Measurements from ENCODE around the gene CDC45.

Gene CDC45, protein sequence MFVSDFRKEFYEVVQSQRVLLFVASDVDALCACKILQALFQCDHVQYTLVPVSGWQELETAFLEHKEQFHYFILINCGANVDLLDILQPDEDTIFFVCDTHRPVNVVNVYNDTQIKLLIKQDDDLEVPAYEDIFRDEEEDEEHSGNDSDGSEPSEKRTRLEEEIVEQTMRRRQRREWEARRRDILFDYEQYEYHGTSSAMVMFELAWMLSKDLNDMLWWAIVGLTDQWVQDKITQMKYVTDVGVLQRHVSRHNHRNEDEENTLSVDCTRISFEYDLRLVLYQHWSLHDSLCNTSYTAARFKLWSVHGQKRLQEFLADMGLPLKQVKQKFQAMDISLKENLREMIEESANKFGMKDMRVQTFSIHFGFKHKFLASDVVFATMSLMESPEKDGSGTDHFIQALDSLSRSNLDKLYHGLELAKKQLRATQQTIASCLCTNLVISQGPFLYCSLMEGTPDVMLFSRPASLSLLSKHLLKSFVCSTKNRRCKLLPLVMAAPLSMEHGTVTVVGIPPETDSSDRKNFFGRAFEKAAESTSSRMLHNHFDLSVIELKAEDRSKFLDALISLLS

GRCh38 chr22:19479355-19480172 is at the start of gene CDC45:
CDC45 (plus strand) TSS chr22:19479920; CDS start chr22:19479969, 49 bp downstream.
- H3K4me3 ChIP-seq (replicated peaks; ENCODE audit: low read depth, low read length): peak within 1 kb of the TSS; percentile 89

GRCh38 chr22:19429950-19430889 is 49.5 kb upstream of the CDC45 start:
- Histone ChIP-seq H3K4me3 (replicated peaks; ENCODE audit: low read depth, low read length) (peak overlapping the region; percentile 99), H3K27me3 (replicated peaks; ENCODE audit: control insufficient read depth, insufficient read depth, low read length) (no peaks in the 10 kb centered on the region), H3K36me3 (ENCODE audit: control insufficient read depth, insufficient read depth, low read length) (no peaks in the 10 kb centered on the region; the same call in none of the 2 replicates)
- TF ChIP-seq, protein P1, sequence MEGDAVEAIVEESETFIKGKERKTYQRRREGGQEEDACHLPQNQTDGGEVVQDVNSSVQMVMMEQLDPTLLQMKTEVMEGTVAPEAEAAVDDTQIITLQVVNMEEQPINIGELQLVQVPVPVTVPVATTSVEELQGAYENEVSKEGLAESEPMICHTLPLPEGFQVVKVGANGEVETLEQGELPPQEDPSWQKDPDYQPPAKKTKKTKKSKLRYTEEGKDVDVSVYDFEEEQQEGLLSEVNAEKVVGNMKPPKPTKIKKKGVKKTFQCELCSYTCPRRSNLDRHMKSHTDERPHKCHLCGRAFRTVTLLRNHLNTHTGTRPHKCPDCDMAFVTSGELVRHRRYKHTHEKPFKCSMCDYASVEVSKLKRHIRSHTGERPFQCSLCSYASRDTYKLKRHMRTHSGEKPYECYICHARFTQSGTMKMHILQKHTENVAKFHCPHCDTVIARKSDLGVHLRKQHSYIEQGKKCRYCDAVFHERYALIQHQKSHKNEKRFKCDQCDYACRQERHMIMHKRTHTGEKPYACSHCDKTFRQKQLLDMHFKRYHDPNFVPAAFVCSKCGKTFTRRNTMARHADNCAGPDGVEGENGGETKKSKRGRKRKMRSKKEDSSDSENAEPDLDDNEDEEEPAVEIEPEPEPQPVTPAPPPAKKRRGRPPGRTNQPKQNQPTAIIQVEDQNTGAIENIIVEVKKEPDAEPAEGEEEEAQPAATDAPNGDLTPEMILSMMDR (IDR thresholded peaks at IDR 0.05; ENCODE audit: insufficient read depth, low read length, poor library complexity, severe bottlenecking): no peak
- peak; percentile 47 for DNase-seq (ENCODE audit: extremely low read depth, insufficient read length)

More at GRCh38 chr22:19479355-19480172, at the start of gene CDC45:
- H3K36me3 ChIP-seq (ENCODE audit: control insufficient read depth, insufficient read depth, low read length): peaks cover 7% of the 10 kb centered on the region
- peak; percentile 92 for DNase-seq (ENCODE audit: extremely low read depth, insufficient read length)
- no peaks in the 10 kb centered on the region for H3K27me3 ChIP-seq (replicated peaks; ENCODE audit: control insufficient read depth, insufficient read depth, low read length)
- TF ChIP-seq, protein P1 (IDR thresholded peaks at IDR 0.05; ENCODE audit: insufficient read depth, low read length, poor library complexity, severe bottlenecking): no peak

- Histone ChIP-seq H3K36me3 (ENCODE audit: control insufficient read depth, insufficient read depth, low read length) (peaks cover 2% of the 10 kb centered on the region), H3K27me3 (replicated peaks; ENCODE audit: control insufficient read depth, insufficient read depth, low read length) (no peaks in the 10 kb centered on the region), H3K4me3 (replicated peaks; ENCODE audit: low read depth, low read length) (peak overlapping the region; percentile 99)
- DNase-seq (ENCODE audit: extremely low read depth, insufficient read length): peak; percentile 60
- TF ChIP-seq, protein P1 (IDR thresholded peaks at IDR 0.05; ENCODE audit: insufficient read depth, low read length, poor library complexity, severe bottlenecking): no peak
Measured at GRCh38 chr22:19430890-19431541, 48.7 kb upstream of the CDC45 start.

- TF ChIP-seq, protein P1 (IDR thresholded peaks at IDR 0.05; ENCODE audit: insufficient read depth, low read length, poor library complexity, severe bottlenecking): no peak
- DNase-seq (ENCODE audit: extremely low read depth, insufficient read length): peak; percentile 91
- H3K4me3 ChIP-seq (replicated peaks; ENCODE audit: low read depth, low read length): peak within 1 kb of the TSS; percentile 99
- H3K27me3 ChIP-seq (replicated peaks; ENCODE audit: control insufficient read depth, insufficient read depth, low read length): no peaks in the 10 kb centered on the region
- H3K36me3 ChIP-seq (ENCODE audit: control insufficient read depth, insufficient read depth, low read length): peaks cover 3% of the 10 kb centered on the region
Measured at GRCh38 chr22:19431649-19432132, 48.0 kb upstream of the CDC45 start, which contains the start of gene HIRA. HIRA (minus strand) TSS chr22:19431733; CDS start chr22:19431476, 257 bp downstream.

Measured in GM06990 (cell line).